SU-DHL-6 (cell line): ENCODE results near the gene PF4V1.

Experiments used
- H2AFZ ChIP-seq: fragments of 200-600 bp; sonication (generic); 2 replicates; pipeline ENCODE4 v1.6.1; 2014; ENCODE audit warnings: low read depth, mild to moderate bottlenecking, moderate library complexity, mixed read lengths, antibody characterized with exemption, low read length; ENCODE audit not compliant: severe bottlenecking
- H3F3A ChIP-seq: fragments of 200-600 bp; shearing (Covaris generic); 2 replicates; pipeline ENCODE4 v1.6.0; 2016; ENCODE audit warnings: antibody characterized with exemption, mild to moderate bottlenecking; ENCODE audit not compliant: insufficient read depth
- H3K27ac ChIP-seq: fragments of 200-600 bp; sonication (generic); 2 replicates; pipeline ENCODE4 v1.5.1; 2016; ENCODE audit warnings: low read depth, mild to moderate bottlenecking, low read length, moderate library complexity, mixed read lengths
- H3K27me3 ChIP-seq: fragments of 200-600 bp; sonication (generic), shearing (Covaris generic); 2 replicates; pipeline ENCODE4 v1.6.0; 2014; ENCODE audit warnings: mild to moderate bottlenecking, low read length
- H3K36me3 ChIP-seq: fragments of 200-600 bp; sonication (generic); 2 replicates; pipeline ENCODE4 v1.6.1; 2014; ENCODE audit warnings: mild to moderate bottlenecking, low read length, mixed read lengths
- H3K4me2 ChIP-seq: fragments of 300-600, 200-600 bp; shearing (Covaris generic), sonication (generic); 2 replicates; pipeline ENCODE4 v1.6.0; 2014; ENCODE audit warnings: low read length, low read depth, mild to moderate bottlenecking; ENCODE audit not compliant: poor library complexity, severe bottlenecking
- H3K4me3 ChIP-seq: fragments of 200-600 bp; sonication (generic); 2 replicates; pipeline ENCODE4 v1.5.1; 2014; ENCODE audit warnings: antibody characterized with exemption, low read length, mild to moderate bottlenecking, mixed read lengths; ENCODE audit not compliant: insufficient read depth, poor library complexity, severe bottlenecking
- H3K79me2 ChIP-seq: fragments of 200-600 bp; sonication (generic); 2 replicates; pipeline ENCODE4 v1.6.1; 2014; ENCODE audit warnings: mild to moderate bottlenecking, low read length, moderate library complexity; ENCODE audit not compliant: insufficient read depth
- H3K9ac ChIP-seq: fragments of 200-600 bp; sonication (generic); 2 replicates; pipeline ENCODE4 v1.7.0; 2014; ENCODE audit warnings: mild to moderate bottlenecking, low read length
- H3K9me2 ChIP-seq: fragments of 200-600 bp; sonication (generic); replicated peaks from 2 replicates; pipeline ENCODE4 v1.6.1; 2014; ENCODE audit warnings: low read length; ENCODE audit not compliant: insufficient read depth
- H3K9me3 ChIP-seq: fragments of 200-600 bp; sonication (generic); 2 replicates; pipeline ENCODE4 v1.6.1; 2014; ENCODE audit warnings: low read length, mixed read lengths; ENCODE audit not compliant: insufficient read depth
- H4K20me1 ChIP-seq: fragments of 200-600 bp; sonication (generic); 2 replicates; pipeline ENCODE4 v1.6.1; 2014; ENCODE audit warnings: low read depth, mild to moderate bottlenecking, antibody characterized with exemption, low read length, moderate library complexity, mixed read lengths
- CTCF ChIP-seq: fragments of 200-600 bp; sonication (generic); IDR thresholded peaks from one replicate; pipeline ENCODE4 v1.5.1; 2017; ENCODE audit warnings: antibody characterized with exemption, mild to moderate bottlenecking, low read length, moderate library complexity; ENCODE audit not compliant: insufficient read depth, poor library complexity, severe bottlenecking
- EZH2phosphoT487 ChIP-seq: fragments of 200-600 bp; sonication (generic), shearing (Covaris generic); conservative IDR thresholded peaks from 2 replicates; pipeline ENCODE4 v1.6.1; 2018; ENCODE audit warnings: mild to moderate bottlenecking, antibody characterized with exemption, low read length, moderate library complexity, mixed read lengths

The PF4V1 gene

GRCh38 chr4:73862322-73862721, 9.2 kb downstream of the PF4V1 start:
- no peak overlapping the region for H3K4me3 ChIP-seq
- no peaks in the 10 kb centered on the region for H3K9me2 ChIP-seq
- no peaks in the 10 kb centered on the region for H3K79me2 ChIP-seq
- H3K9me3 ChIP-seq = no peaks in the 10 kb centered on the region
- TF ChIP-seq EZH2phosphoT487 (no peak), CTCF (no peak)
- no peak overlapping the region for H3K9ac ChIP-seq
- H3K27ac ChIP-seq = no peak overlapping the region
- H2AFZ ChIP-seq = no peak overlapping the region
- no peaks in the 10 kb centered on the region for H4K20me1 ChIP-seq
- no peak overlapping the region for H3K4me2 ChIP-seq
- H3K27me3 ChIP-seq = no peaks in the 10 kb centered on the region
- no peaks in the 10 kb centered on the region for H3K36me3 ChIP-seq
- H3F3A ChIP-seq = no peaks in the 10 kb centered on the region

DNA sequence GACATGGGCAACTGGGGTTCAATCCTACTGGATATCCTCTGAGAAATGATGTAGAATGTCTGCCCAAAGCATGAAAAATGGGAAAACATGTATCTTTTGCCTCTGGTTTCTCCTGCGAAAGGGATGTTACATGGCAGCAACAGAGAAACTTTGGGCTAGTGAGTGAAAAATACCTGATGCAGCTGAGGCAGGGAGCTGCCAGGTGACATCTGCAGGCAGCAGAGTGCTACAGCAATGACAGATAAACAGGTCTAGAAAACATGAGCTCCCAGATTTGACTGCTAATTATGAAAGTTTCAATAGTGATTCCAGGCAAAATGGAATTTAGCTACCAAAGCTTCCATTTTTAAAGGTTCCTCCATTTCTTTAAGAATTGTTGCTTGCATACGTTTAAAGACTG, 11.3 kb downstream of the PF4V1 start:
- H4K20me1 ChIP-seq = no peaks in the 10 kb centered on the region
- no peaks in the 10 kb centered on the region for H3K9me3 ChIP-seq
- H3K9ac ChIP-seq = no peak overlapping the region
- TF ChIP-seq CTCF = no peak
- no peak for TF ChIP-seq EZH2phosphoT487
- H3K27me3 ChIP-seq = no peaks in the 10 kb centered on the region
- H3K27ac ChIP-seq = no peak overlapping the region
- H3F3A ChIP-seq = no peaks in the 10 kb centered on the region
- no peaks in the 10 kb centered on the region for H3K79me2 ChIP-seq
- no peaks in the 10 kb centered on the region for H3K36me3 ChIP-seq
- H2AFZ ChIP-seq = no peak overlapping the region
- H3K9me2 ChIP-seq = no peaks in the 10 kb centered on the region
- no peak overlapping the region for H3K4me2 ChIP-seq
- H3K4me3 ChIP-seq = no peak overlapping the region

DNA sequence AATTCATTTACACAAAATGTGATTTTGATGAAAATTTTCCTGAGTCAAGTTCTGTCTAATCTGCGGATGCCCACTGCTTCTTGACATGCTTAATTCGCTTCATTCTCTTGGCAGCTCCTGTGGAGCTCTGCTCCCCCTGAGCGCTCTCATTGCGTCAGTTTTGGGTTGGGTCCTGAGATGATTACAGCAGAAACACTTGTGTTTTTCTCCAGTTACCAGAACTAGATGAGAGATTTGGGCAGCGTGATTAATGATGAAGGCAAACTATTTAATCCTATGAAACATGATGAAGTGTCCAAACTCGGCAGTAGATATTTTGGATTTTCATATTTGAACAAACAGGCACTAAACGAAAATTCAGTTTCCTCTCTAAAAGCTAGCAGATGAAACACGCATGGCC, 11.9 kb downstream of the PF4V1 start:
- Histone ChIP-seq H2AFZ (no peak overlapping the region), H3K4me2 (no peak overlapping the region), H3K9ac (no peak overlapping the region)

More for the DNA sequence above, 11.9 kb downstream of the PF4V1 start:
- no peaks in the 10 kb centered on the region for H4K20me1 ChIP-seq
- no peaks in the 10 kb centered on the region for H3K9me3 ChIP-seq
- H3K27me3 ChIP-seq = no peaks in the 10 kb centered on the region
- no peaks in the 10 kb centered on the region for H3K9me2 ChIP-seq
- no peaks in the 10 kb centered on the region for H3K79me2 ChIP-seq
- TF ChIP-seq CTCF (no peak), EZH2phosphoT487 (no peak)
- H3K36me3 ChIP-seq = no peaks in the 10 kb centered on the region
- H3F3A ChIP-seq = no peaks in the 10 kb centered on the region
- H3K4me3 ChIP-seq = no peak overlapping the region
- H3K27ac ChIP-seq = no peak overlapping the region
